ENCODE results near the gene AGAP3. TPM values are rescaled to one million over a fixed set of nuclear protein-coding genes. Genes with fewer than 3 reads are reported as not detected.
A peak's percentile ranks its signal among the peaks of the same experiment; 100 is the strongest.

The AGAP3 gene
- total and polyA plus RNA-seq, 8 donors: 83.3 to 167 (median 100) TPM

DNA sequence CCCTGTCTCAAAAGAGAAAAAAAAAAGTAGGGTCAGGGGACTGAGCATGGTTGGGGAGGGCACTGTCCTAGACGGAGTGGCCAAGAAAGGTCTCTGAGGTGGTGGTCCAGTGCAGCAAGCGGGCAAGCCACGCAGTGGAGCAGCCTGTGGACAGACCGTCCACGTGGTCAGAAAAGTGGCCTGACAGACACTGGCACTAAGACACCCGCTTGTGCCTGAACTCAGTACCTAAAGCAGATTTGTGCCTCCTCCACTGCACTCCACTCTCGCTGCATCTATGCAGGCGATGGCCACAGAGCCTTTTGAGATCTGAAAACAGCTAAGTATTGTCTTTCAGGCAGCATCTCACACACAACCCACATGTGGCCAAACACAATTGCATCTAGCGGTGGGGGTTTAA, 92.0 kb downstream of the AGAP3 start:
- H3K27ac ChIP-seq: no peak overlapping the region
- no peaks in the 10 kb centered on the region for H3K4me1 ChIP-seq
- H3K4me3 ChIP-seq: no peak overlapping the region
- intact Hi-C loops (cut with DNase I): no loop called here
- TF ChIP-seq, protein P1, sequence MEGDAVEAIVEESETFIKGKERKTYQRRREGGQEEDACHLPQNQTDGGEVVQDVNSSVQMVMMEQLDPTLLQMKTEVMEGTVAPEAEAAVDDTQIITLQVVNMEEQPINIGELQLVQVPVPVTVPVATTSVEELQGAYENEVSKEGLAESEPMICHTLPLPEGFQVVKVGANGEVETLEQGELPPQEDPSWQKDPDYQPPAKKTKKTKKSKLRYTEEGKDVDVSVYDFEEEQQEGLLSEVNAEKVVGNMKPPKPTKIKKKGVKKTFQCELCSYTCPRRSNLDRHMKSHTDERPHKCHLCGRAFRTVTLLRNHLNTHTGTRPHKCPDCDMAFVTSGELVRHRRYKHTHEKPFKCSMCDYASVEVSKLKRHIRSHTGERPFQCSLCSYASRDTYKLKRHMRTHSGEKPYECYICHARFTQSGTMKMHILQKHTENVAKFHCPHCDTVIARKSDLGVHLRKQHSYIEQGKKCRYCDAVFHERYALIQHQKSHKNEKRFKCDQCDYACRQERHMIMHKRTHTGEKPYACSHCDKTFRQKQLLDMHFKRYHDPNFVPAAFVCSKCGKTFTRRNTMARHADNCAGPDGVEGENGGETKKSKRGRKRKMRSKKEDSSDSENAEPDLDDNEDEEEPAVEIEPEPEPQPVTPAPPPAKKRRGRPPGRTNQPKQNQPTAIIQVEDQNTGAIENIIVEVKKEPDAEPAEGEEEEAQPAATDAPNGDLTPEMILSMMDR (IDR thresholded peaks at IDR 0.05): no peak
- DNase-seq (no peak), ATAC-seq (no peak)
- peaks cover 0 to 65% of the 10 kb centered on the region in 2 donors for H3K27me3 ChIP-seq
- no peaks in the 10 kb centered on the region for H3K36me3 ChIP-seq
- no peaks in the 10 kb centered on the region for H3K9me3 ChIP-seq

DNA sequence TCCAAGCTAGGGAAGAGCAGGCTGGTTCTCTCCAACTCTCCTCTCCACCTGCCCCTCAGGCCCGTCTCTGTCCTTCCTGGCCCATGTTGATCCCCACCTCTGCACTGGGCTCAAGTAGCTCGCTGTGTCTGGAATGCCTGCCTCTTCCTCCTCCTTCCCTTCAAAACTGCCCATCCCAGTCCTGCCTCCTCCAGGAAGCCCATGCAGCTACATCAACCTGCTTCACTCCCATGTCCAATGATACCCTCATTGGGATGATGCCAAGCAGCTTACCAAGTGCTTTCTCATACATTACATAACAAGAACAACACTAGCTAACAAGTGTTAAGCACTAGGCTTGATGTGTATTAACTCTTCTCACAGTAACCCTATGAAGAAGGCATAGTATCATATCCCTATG, 92.6 kb downstream of the AGAP3 start:
- H3K4me3 ChIP-seq: no peak overlapping the region
- no peak for ATAC-seq
- H3K36me3 ChIP-seq: no peaks in the 10 kb centered on the region
- TF ChIP-seq, protein P1 (IDR thresholded peaks at IDR 0.05): no peak
- peaks cover 0 to 59% of the 10 kb centered on the region in 2 donors for H3K27me3 ChIP-seq
- H3K27ac ChIP-seq: no peak overlapping the region
- intact Hi-C loops (cut with DNase I): no loop called here
- no peaks in the 10 kb centered on the region for H3K9me3 ChIP-seq
- no peaks in the 10 kb centered on the region for H3K4me1 ChIP-seq
- DNase-seq: no peak

DNA sequence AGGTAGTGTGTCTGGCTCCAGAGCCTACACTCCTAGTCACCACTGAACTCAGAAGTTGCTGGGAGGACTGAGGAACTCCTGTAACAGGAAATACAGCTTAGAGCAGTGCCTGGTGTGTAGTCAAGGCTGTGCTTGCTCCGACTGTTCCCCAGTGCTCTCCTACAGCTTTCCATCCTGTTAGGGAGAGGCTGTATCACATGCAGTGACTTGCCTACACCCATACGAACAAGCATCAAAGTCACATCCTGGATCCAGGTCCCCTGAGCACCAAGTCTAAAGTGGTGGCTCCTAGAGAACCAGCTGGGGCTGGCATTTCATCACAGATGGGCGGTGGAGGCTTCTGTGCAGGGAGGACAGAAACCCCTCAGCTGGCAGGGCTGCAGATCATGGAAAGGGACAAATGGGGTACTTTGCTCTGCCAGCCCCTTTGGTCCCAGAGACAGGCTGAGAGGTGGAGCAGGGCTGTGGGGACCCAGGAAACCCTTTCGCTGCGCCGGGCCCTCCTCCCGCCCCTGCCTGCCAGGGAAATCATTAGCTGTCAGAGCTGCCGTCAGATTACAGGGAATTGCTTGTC, 93.1 kb downstream of the AGAP3 start:
- TF ChIP-seq, protein P1 (IDR thresholded peaks at IDR 0.05): no peak
- Histone ChIP-seq H3K9me3 (no peaks in the 10 kb centered on the region), H3K27ac (no peak overlapping the region), H3K4me1 (no peaks in the 10 kb centered on the region), H3K27me3 (peaks cover 0 to 53% of the 10 kb centered on the region in 2 donors), H3K4me3 (no peak overlapping the region), H3K36me3 (no peaks in the 10 kb centered on the region)
- intact Hi-C loops (cut with DNase I): no loop called here
- DNase-seq (no peak), ATAC-seq (no peak)

DNA sequence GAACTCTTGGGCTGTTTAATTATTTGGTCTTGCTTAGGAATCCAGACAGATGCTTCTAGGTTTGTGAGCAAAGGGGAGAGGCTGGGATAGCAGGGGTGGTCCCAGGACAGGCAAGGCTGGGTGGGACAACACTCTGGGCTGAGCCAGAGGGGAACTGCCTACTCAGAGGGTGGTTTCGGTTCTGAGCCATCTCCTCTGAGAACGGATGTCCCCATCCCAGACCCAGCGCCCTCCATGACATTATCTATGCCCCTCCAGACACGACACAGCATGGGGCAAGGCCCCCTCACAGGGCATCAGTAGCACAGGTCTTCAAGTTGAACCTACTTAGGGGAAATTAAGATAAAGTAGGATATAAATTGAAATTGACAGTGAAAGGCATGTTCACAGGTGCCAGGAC, 93.7 kb downstream of the AGAP3 start:
- no peak overlapping the region for H3K27ac ChIP-seq
- no peak overlapping the region for H3K4me3 ChIP-seq
- TF ChIP-seq, protein P1 (IDR thresholded peaks at IDR 0.05): no peak
- no peaks in the 10 kb centered on the region for H3K4me1 ChIP-seq
- no peaks in the 10 kb centered on the region for H3K9me3 ChIP-seq
- peaks cover 0 to 47% of the 10 kb centered on the region in 2 donors for H3K27me3 ChIP-seq
- H3K36me3 ChIP-seq: no peaks in the 10 kb centered on the region
- intact Hi-C loops (cut with DNase I): no loop called here
- ATAC-seq: no peak
- DNase-seq: no peak

DNA sequence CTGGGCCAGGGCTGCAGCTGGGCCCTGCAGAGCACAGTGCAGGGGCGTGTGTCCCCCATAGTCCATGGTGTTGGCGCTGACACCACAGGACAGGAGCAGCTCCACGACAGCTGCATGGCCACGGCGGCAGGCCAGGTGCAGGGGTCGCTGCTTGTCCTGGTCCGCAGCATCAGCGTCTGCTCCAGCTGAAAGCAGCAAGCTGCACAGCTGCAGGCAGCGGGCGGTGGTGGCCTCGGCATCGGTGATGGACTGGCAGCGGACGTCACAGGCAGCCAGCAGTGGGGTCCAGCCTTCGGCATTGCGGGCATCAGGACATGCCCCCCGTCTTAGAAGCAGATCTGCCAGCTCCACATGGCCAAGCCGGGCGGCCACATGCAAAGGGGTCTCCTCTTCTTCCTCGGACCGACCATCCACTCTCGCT, 94.7 kb downstream of the AGAP3 start:
- no peaks in the 10 kb centered on the region for H3K4me1 ChIP-seq
- TF ChIP-seq, protein P1 (IDR thresholded peaks at IDR 0.05): no peak
- H3K9me3 ChIP-seq: no peaks in the 10 kb centered on the region
- H3K4me3 ChIP-seq: no peak overlapping the region
- ATAC-seq: no peak
- peak in 2 of 4 donors; percentile 30 to 71 for DNase-seq
- intact Hi-C loops (cut with DNase I): no loop called here
- no peak overlapping the region for H3K27ac ChIP-seq
- H3K27me3 ChIP-seq: peaks cover 0 to 37% of the 10 kb centered on the region in 2 donors
- H3K36me3 ChIP-seq: no peaks in the 10 kb centered on the region
